H9 (cell line): ENCODE data around the gene NEK11. TPM values are rescaled to one million over a fixed set of nuclear protein-coding genes. Genes with fewer than 3 reads are reported as not detected.

Experiments used
- DNase-seq: peaks from one replicate; pipeline ENCODE4 v3.0.0-alpha.2; 2017
- H2AFZ ChIP-seq: one replicate; pipeline ENCODE4 v1.6.1; 2013; ENCODE audit warnings: mild to moderate bottlenecking, low read length, control low read depth, moderate library complexity
- H2AK5ac ChIP-seq: 2 replicates; pipeline ENCODE4 v1.6.1; 2013; ENCODE audit warnings: low read length, control low read depth, mixed read lengths; ENCODE audit not compliant: insufficient read length
- H2BK120ac ChIP-seq: one replicate; pipeline ENCODE4 v1.6.1; 2013; ENCODE audit warnings: low read depth, mild to moderate bottlenecking, low read length, control low read depth, inconsistent platforms; ENCODE audit not compliant: poor library complexity, severe bottlenecking
- H2BK12ac ChIP-seq: 2 replicates; pipeline ENCODE4 v1.6.1; 2013; ENCODE audit warnings: low read length, control low read depth, mixed read lengths, low read depth; ENCODE audit not compliant: insufficient read length
- H2BK15ac ChIP-seq: 2 replicates; pipeline ENCODE4 v1.6.1; 2013; ENCODE audit warnings: low read depth, low read length, control low read depth
- H2BK20ac ChIP-seq: one replicate; pipeline ENCODE4 v1.6.1; 2013; ENCODE audit warnings: low read depth, mild to moderate bottlenecking, low read length, control low read depth, inconsistent platforms; ENCODE audit not compliant: poor library complexity, severe bottlenecking
- H2BK5ac ChIP-seq: 2 replicates; pipeline ENCODE4 v1.6.1; 2013; ENCODE audit warnings: low read length, control low read depth, mixed read lengths; ENCODE audit not compliant: insufficient read length
- H3K14ac ChIP-seq: 2 replicates; pipeline ENCODE4 v1.6.1; 2013; ENCODE audit warnings: low read length, control low read depth; ENCODE audit not compliant: insufficient read depth
- H3K18ac ChIP-seq: 2 replicates; pipeline ENCODE4 v1.6.1; 2013; ENCODE audit warnings: low read depth, mild to moderate bottlenecking, mixed read lengths, low read length, control low read depth; ENCODE audit not compliant: insufficient read length
- H3K23ac ChIP-seq: 2 replicates; pipeline ENCODE4 v1.6.1; 2013; ENCODE audit warnings: low read length, control low read depth, mixed read lengths, low read depth; ENCODE audit not compliant: insufficient read length
- H3K23me2 ChIP-seq: 2 replicates; pipeline ENCODE4 v1.6.1; 2013; ENCODE audit warnings: low read depth, mild to moderate bottlenecking, mixed read lengths, low read length, control low read depth; ENCODE audit not compliant: insufficient read length, poor library complexity, severe bottlenecking
- H3K27ac ChIP-seq: 2 replicates; pipeline ENCODE4 v1.5.1; 2013; ENCODE audit warnings: low read length, control low read depth, mixed read lengths, low read depth; ENCODE audit not compliant: insufficient read length
- H3K27me3 ChIP-seq: 2 replicates; pipeline ENCODE4 v1.6.1; 2013; ENCODE audit warnings: low read length, control low read depth, inconsistent platforms; ENCODE audit not compliant: insufficient read depth
- H3K4ac ChIP-seq: 2 replicates; pipeline ENCODE4 v1.6.1; 2013; ENCODE audit warnings: low read depth, mild to moderate bottlenecking, control low read depth, inconsistent platforms, low read length, moderate library complexity
- H3K4me1 ChIP-seq: 2 replicates; pipeline ENCODE4 v1.6.1; 2013; ENCODE audit warnings: low read length, control low read depth, inconsistent platforms; ENCODE audit not compliant: insufficient read depth
- H3K4me2 ChIP-seq: 2 replicates; pipeline ENCODE4 v1.6.1; 2013; ENCODE audit warnings: low read length, control low read depth, mixed read lengths; ENCODE audit not compliant: insufficient read length, insufficient read depth
- H3K56ac ChIP-seq: 2 replicates; pipeline ENCODE4 v1.6.1; 2013; ENCODE audit warnings: low read depth, mild to moderate bottlenecking, mixed read lengths, low read length, control low read depth; ENCODE audit not compliant: insufficient read length
- H3K79me1 ChIP-seq: 2 replicates; pipeline ENCODE4 v1.6.1; 2013; ENCODE audit warnings: low read depth, mild to moderate bottlenecking, moderate library complexity, low read length, control low read depth, inconsistent platforms; ENCODE audit not compliant: insufficient read depth, poor library complexity, severe bottlenecking
- H3K79me2 ChIP-seq: 2 replicates; pipeline ENCODE4 v1.6.1; 2013; ENCODE audit warnings: low read length, control low read depth, inconsistent platforms; ENCODE audit not compliant: insufficient read depth
- H3K9ac ChIP-seq: 2 replicates; pipeline ENCODE4 v1.6.1; 2013; ENCODE audit warnings: low read length, control low read depth, mixed read lengths; ENCODE audit not compliant: insufficient read length; ENCODE audit errors: extremely low read depth
- H3K9me3 ChIP-seq: one replicate; pipeline ENCODE4 v1.6.1; 2013; ENCODE audit warnings: low read depth, low read length, inconsistent platforms; ENCODE audit not compliant: control insufficient read depth
- H3T11ph ChIP-seq: one replicate; pipeline ENCODE4 v1.6.1; 2013; ENCODE audit warnings: mild to moderate bottlenecking, low read length, control low read depth, inconsistent platforms
- H4K20me1 ChIP-seq: one replicate; pipeline ENCODE4 v1.6.1; 2013; ENCODE audit not compliant: control insufficient read depth, insufficient read length, insufficient read depth
- H4K5ac ChIP-seq: 2 replicates; pipeline ENCODE4 v1.6.1; 2013; ENCODE audit warnings: low read depth, mild to moderate bottlenecking, mixed read lengths, low read length, control low read depth; ENCODE audit not compliant: insufficient read length
- H4K8ac ChIP-seq: replicated peaks from 2 replicates; pipeline ENCODE4 v1.6.1; 2013; ENCODE audit warnings: low read length, control low read depth, mixed read lengths, low read depth; ENCODE audit not compliant: insufficient read length
- H4K91ac ChIP-seq: 2 replicates; pipeline ENCODE4 v1.6.1; 2013; ENCODE audit warnings: low read depth, mild to moderate bottlenecking, moderate library complexity, mixed read lengths, low read length, control low read depth; ENCODE audit not compliant: insufficient read length
- H3K27ac Mint-ChIP-seq, 3 experiments: 2 replicates in 2 of 3; 3 replicates in 1 of 3; pipeline ENCODE4 v1.8.0; 2020 to 2021; ENCODE audit warnings: mixed read lengths in 3 of 3, mild to moderate bottlenecking in 1 of 3, moderate library complexity in 1 of 3
- H3K27me3 Mint-ChIP-seq: 2 replicates; pipeline ENCODE4 v1.8.0; 2021; ENCODE audit warnings: low read depth, mild to moderate bottlenecking, moderate library complexity, mixed read lengths
- H3K36me3 Mint-ChIP-seq, 3 experiments: 2 replicates in 2 of 3; 3 replicates in 1 of 3; pipeline ENCODE4 v1.8.0; 2020 to 2021; ENCODE audit warnings: low read depth in 3 of 3, mixed read lengths in 3 of 3; ENCODE audit not compliant: insufficient read depth in 1 of 3
- H3K4me1 Mint-ChIP-seq, 2 experiments: 2 replicates each; pipeline ENCODE4 v1.8.0; 2020; ENCODE audit warnings: mixed read lengths in 2 of 2
- H3K4me3 Mint-ChIP-seq, 2 experiments: 2 replicates in 1 of 2; 3 replicates in 1 of 2; pipeline ENCODE4 v1.8.0; 2020 to 2021; ENCODE audit warnings: mild to moderate bottlenecking in 2 of 2, mixed read lengths in 2 of 2, moderate library complexity in 1 of 2
- H3K9me3 Mint-ChIP-seq, 2 experiments: 2 replicates in 1 of 2; 3 replicates in 1 of 2; pipeline ENCODE4 v1.8.0; 2020; ENCODE audit warnings: mild to moderate bottlenecking in 2 of 2, mixed read lengths in 2 of 2, moderate library complexity in 1 of 2
- WGBS: extraction: QIAGEN DNeasy Blood & Tissue Kit; methylation state at CpG from one replicate; pipeline ENCODE4 v1.1.7; 2013; ENCODE audit warnings: missing lambda C conversion rate, low lambda C conversion rate, mixed read lengths; ENCODE audit not compliant: insufficient read length; ENCODE audit errors: extremely low coverage; 5-methylcytosine and 5-hydroxymethylcytosine counted together
- total RNA-seq: library from RNA; stranded (reverse); gene quantifications from 2 replicates; pipeline ENCODE4 v1.2.1, GENCODE V29; 2021
- TF ChIP-seq, protein P1 (sequence below): fragments of 200-600 bp; sonication (generic); conservative IDR thresholded peaks from 3 replicates; pipeline ENCODE4 v1.8.0; 2021; ENCODE audit warnings: antibody characterized with exemption, mild to moderate bottlenecking

Gene NEK11
- total RNA-seq, 1 experiment from 2014 or later: 2.5 TPM

DNA sequence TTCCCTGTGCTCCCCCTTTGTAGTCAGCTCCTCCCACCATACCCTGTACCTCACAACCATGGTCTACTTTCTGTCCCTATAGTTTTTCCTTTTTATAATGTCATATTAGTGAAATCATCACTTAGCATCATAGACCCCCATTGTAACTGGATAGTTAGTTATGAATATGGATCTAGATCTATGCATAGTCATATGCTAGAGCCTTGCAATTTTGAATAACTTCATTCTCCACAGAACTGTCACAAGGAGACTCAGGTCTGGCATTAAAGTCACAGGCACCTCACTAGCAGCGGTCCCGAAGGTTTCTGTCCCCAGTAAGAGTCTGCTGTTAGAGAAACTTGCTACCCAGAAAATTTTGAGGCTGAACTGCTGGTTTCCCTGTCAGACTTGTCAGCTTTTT, 252.9 kb downstream of the NEK11 start:
- no peak for DNase-seq
- no peaks in the 10 kb centered on the region for H3K27me3 ChIP-seq
- no peak overlapping the region for H3K23ac ChIP-seq
- H3K27ac ChIP-seq: no peak overlapping the region
- H3K56ac ChIP-seq: no peak overlapping the region
- H3K79me1 ChIP-seq: no peaks in the 10 kb centered on the region
- H3K23me2 ChIP-seq: no peaks in the 10 kb centered on the region
- H4K8ac ChIP-seq: no peak overlapping the region
- H3K4me2 ChIP-seq: no peak overlapping the region
- H3K4me3 Mint-ChIP-seq: no peak overlapping the region
- H3K79me2 ChIP-seq: no peaks in the 10 kb centered on the region
- H4K5ac ChIP-seq: no peak overlapping the region
- no peak overlapping the region for H4K91ac ChIP-seq
- no peaks in the 10 kb centered on the region for H3K9me3 ChIP-seq
- no peak overlapping the region for H2AFZ ChIP-seq
- no peak overlapping the region for H3K14ac ChIP-seq
- H2BK15ac ChIP-seq: no peak overlapping the region
- no peak overlapping the region for H2BK20ac ChIP-seq
- H3T11ph ChIP-seq: no peak overlapping the region
- H3K27me3 Mint-ChIP-seq: no peaks in the 10 kb centered on the region
- H3K4me1 ChIP-seq: no peaks in the 10 kb centered on the region
- TF ChIP-seq, protein P1, sequence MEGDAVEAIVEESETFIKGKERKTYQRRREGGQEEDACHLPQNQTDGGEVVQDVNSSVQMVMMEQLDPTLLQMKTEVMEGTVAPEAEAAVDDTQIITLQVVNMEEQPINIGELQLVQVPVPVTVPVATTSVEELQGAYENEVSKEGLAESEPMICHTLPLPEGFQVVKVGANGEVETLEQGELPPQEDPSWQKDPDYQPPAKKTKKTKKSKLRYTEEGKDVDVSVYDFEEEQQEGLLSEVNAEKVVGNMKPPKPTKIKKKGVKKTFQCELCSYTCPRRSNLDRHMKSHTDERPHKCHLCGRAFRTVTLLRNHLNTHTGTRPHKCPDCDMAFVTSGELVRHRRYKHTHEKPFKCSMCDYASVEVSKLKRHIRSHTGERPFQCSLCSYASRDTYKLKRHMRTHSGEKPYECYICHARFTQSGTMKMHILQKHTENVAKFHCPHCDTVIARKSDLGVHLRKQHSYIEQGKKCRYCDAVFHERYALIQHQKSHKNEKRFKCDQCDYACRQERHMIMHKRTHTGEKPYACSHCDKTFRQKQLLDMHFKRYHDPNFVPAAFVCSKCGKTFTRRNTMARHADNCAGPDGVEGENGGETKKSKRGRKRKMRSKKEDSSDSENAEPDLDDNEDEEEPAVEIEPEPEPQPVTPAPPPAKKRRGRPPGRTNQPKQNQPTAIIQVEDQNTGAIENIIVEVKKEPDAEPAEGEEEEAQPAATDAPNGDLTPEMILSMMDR: no peak
- H3K18ac ChIP-seq: no peak overlapping the region
- H4K20me1 ChIP-seq: no peaks in the 10 kb centered on the region
- no peak overlapping the region for H3K9ac ChIP-seq
- H2BK120ac ChIP-seq: no peak overlapping the region
- H3K9me3 Mint-ChIP-seq: no peaks in the 10 kb centered on the region
- peaks cover 13% of the 10 kb centered on the region in 2 experiments for H3K4me1 Mint-ChIP-seq
- no CpG with 5 or more reads among the region's 2 CpGs for WGBS
- H3K27ac Mint-ChIP-seq: no peak overlapping the region
- no peak overlapping the region for H2AK5ac ChIP-seq
- no peaks in the 10 kb centered on the region for H3K36me3 Mint-ChIP-seq
- H2BK5ac ChIP-seq: no peak overlapping the region
- no peak overlapping the region for H2BK12ac ChIP-seq
- no peak overlapping the region for H3K4ac ChIP-seq
